GM18951 (cell line): Measurements from ENCODE around the gene TPO.

ENCODE experiments used
- POLR2A ChIP-seq: IDR thresholded peaks from 4 replicates; pipeline ENCODE4 v1.6.1; 2011; ENCODE audit warnings: mild to moderate bottlenecking; ENCODE audit not compliant: insufficient read length, insufficient read depth; ENCODE audit errors: extremely low read depth
- in situ Hi-C: fragments of 300-500 bp; cut with MboI; formaldehyde crosslinking; loops from one replicate; pipeline ENCODE4 v1.12.0; 2022; ENCODE audit warnings: low sequenced_read_pairs, mixed read lengths, inconsistent platforms; ENCODE audit not compliant: unreplicated experiment

The TPO gene

GRCh38 chr2:1418566-1418965 lies 5.3 kb downstream of the TPO start:
- TF ChIP-seq POLR2A = no peak
- in situ Hi-C loops = no loop called here

GRCh38 chr2:1420746-1421480 lies 7.7 kb downstream of the TPO start:
- TF ChIP-seq POLR2A = no peak
- in situ Hi-C loops = no loop called here

GRCh38 chr2:1421731-1422130 lies 8.5 kb downstream of the TPO start:
- in situ Hi-C loops = no loop called here
- no peak for TF ChIP-seq POLR2A

GRCh38 chr2:1422131-1422530 lies 8.9 kb downstream of the TPO start:
- in situ Hi-C loops = no loop called here
- TF ChIP-seq POLR2A = no peak

GRCh38 chr2:1422716-1423285 lies 9.5 kb downstream of the TPO start:
- in situ Hi-C loops = no loop called here
- no peak for TF ChIP-seq POLR2A

- in situ Hi-C loops = no loop called here
- TF ChIP-seq POLR2A = no peak
These were observed 13.8 kb downstream of the TPO start for GRCh38 chr2:1427086-1427485.

GRCh38 chr2:1429895-1430294 lies 16.6 kb downstream of the TPO start:
- no peak for TF ChIP-seq POLR2A
- in situ Hi-C loops = no loop called here

GRCh38 chr2:1430491-1430890 lies 17.2 kb downstream of the TPO start:
- TF ChIP-seq POLR2A = no peak
- in situ Hi-C loops = no loop called here

- in situ Hi-C loops = no loop called here
- no peak for TF ChIP-seq POLR2A
These were observed 18.7 kb downstream of the TPO start for GRCh38 chr2:1431886-1432400.

- TF ChIP-seq POLR2A = no peak
- in situ Hi-C loops = no loop called here
These were observed 19.5 kb downstream of the TPO start for GRCh38 chr2:1432726-1433125.

GRCh38 chr2:1436369-1436768 lies 23.1 kb downstream of the TPO start:
- in situ Hi-C loops = no loop called here
- TF ChIP-seq POLR2A = no peak

GRCh38 chr2:1437101-1437500 lies 23.8 kb downstream of the TPO start:
- no peak for TF ChIP-seq POLR2A

GRCh38 chr2:1437537-1437936 lies 24.3 kb downstream of the TPO start:
- TF ChIP-seq POLR2A = no peak
- in situ Hi-C loops = no loop called here

More at GRCh38 chr2:1437101-1437500, 23.8 kb downstream of the TPO start:
- in situ Hi-C loops = no loop called here

- in situ Hi-C loops = no loop called here
- no peak for TF ChIP-seq POLR2A
These were observed 25.7 kb downstream of the TPO start for GRCh38 chr2:1438972-1439371.
